Stimulated activated CD8-positive, alpha-beta memory T cell treated with anti-CD3 and anti-CD28 coated beads, Interleukin-12 subunit alpha, Interleukin-12 subunit beta, amount 100 ng/mL, for 24 hours (primary cell): ENCODE data around the gene MARCHF9.

Experiments used
- DNase-seq: peaks from one replicate; pipeline ENCODE4 v3.0.0-alpha.2; 2020; ENCODE audit errors: extremely low read depth

Gene MARCHF9

DNA sequence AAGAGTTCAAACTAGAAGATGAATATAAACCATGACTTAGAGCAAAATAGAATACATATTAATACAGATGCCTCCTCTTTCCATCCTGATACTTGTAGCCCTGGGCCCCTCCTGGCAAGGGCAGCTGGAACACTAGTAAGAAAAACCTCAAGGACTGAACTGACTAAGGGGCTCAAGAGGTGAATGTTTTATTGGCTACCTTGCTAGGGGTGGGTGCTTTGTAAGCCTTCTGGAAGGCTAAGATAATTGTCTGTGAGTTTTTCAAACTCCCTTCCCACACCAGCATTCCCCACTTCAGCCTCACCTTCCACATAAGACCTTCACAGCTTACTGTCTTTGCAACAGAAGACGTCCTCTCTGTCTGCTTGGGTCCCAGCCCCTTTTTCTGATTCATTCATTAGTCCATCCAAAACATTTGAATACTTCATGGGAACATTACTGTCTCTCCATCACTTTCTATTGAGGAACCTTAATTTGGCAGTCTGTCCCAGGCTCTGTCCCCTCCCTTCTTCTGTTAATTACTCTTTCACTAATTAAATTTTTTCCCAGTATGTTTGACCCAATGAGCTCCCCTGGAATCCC lies 1.1 kb upstream of the MARCHF9 start:
- DNase-seq, result no peak

DNA sequence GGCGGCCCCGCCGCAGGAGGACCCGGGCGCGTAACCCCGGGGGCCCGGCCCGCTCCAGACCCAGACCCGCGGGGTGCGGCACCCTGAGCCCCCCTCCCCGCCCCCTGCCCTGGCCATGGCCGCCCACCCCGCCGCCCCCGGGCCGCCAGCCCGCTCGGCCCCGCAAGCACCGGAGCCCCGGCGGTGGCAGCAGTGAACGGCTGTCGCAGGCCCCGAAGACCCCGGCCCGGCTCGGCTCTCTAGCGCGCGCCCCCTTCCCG lies 221 bp downstream of the MARCHF9 start:
- DNase-seq, result no peak

DNA sequence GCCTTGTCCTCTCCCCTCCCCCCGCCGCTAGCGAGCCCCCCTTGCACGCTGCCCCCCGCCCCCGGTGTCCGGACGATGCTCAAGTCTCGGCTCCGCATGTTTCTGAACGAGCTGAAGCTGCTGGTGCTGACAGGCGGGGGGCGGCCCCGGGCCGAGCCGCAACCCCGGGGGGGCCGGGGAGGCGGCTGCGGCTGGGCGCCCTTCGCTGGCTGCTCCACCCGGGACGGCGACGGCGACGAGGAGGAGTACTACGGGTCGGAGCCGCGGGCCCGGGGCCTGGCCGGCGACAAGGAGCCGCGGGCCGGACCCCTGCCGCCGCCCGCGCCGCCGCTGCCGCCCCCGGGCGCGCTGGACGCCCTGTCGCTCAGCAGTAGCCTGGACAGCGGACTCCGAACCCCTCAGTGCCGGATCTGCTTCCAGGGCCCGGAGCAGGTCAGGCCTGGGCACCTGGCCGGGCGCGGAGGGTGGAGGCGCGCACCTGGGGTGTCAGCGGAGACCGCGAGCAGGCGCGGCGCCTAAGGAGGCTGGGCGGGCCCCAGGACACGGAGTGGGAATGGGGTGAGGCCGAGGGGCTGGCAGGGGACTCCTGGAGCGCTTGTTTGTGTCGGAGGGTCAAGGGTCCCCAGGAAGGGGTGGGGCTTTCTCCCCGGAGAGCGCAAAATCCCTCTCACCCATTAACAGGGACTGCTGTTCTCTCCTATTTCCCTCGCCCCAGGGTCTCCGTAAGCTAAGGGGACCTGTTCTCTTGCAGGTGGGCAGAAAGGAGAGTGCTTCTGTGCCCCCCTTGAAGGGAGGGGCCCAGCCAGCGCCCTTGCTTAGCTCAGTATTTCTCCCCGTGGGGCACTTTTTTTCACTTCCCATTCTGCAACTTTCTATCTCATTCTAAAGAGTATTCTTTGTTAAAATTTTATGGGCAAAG lies 810 bp downstream of the MARCHF9 start:
- no peak for DNase-seq

DNA sequence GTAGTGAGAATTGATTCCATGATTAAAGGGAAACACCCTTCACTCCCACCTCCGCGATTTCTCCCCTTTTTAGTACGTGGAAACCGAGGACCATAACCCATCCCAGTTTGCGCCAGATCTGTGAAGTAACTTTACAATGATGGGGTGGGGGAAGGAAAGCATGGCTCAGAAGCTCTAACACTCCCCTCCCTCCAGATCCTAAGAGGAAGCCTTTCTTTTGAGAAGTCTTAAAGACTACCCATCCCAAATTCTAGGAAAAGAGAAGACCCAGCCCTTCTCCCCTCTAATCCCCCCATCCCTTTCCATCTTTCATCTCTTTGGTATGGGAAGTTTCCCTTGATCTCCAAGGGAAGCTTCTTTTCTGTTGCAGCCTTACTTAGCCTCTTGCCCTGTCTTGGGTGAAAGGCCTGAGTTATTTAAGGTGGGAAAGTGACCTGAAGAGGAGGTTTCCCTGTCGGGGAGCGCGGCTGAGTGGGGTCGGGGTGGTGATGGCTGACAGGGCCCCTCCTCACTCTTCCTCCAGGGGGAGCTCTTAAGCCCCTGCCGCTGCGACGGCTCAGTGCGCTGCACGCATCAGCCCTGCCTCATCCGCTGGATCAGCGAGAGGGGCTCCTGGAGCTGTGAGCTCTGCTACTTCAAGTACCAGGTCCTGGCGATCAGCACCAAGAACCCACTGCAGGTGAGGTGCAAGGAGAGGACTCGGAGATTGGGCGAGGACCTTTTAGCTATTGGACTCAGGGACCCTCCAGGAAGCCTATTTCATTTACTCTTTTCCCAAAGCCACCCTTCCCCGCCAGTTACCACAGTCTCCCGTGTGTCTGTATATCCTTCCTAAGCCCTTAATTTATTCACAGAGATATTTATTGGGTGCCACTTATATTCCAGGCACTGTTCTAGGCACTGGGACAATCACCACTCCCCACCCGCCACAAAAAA lies 1.8 kb downstream of the MARCHF9 start:
- DNase-seq, result no peak

DNA sequence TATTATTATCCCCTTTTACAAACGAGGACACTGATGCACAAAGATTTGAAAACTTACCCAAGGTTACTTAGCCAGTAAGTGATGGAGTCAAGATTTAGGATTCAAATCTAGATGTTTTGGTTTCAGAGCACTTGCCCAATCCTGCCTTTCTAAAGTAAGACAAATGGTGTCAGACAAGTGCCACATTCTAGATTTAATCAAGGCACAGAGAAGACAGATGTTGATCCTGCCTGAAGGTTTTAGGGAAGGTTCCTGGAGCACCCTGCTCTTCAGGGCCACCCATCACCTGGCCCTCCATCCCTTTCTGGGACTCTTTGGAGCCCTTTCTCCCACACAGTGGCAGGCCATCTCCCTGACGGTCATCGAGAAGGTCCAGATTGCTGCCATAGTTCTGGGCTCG lies 2.9 kb downstream of the MARCHF9 start:
- DNase-seq, result no peak

DNA sequence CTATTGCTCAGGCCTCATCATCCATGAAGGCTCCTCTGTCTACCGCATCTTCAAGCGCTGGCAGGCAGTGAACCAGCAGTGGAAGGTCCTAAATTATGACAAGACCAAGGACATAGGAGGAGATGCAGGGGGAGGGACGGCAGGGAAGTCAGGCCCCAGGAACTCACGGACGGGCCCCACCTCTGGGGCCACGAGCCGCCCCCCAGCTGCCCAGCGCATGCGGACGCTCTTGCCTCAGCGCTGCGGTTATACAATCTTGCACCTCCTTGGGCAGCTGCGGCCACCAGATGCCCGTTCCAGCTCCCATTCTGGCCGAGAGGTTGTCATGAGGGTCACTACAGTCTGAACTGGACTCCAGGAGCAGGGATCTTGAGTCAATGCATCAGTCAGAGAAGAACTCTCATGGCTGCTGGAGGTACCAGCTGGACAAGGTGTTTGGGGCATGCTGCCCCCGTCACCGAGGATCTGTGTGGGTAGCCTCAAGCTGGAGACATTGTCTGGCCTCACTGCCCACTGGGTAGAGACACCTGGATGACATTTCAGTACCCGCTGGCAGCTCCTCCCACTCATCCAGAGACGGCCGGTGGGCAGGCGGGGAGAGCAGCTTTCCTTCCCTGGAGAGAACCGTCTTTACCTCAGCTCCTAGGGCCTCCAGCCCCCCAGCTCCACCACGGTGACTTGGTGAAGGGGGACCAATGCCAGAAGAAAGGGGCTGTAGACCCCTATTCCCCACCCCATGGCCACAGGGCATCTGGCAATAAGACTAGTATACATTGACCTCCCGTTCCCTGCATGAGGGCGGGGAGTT lies 3.9 kb downstream of the MARCHF9 start:
- no peak for DNase-seq

DNA sequence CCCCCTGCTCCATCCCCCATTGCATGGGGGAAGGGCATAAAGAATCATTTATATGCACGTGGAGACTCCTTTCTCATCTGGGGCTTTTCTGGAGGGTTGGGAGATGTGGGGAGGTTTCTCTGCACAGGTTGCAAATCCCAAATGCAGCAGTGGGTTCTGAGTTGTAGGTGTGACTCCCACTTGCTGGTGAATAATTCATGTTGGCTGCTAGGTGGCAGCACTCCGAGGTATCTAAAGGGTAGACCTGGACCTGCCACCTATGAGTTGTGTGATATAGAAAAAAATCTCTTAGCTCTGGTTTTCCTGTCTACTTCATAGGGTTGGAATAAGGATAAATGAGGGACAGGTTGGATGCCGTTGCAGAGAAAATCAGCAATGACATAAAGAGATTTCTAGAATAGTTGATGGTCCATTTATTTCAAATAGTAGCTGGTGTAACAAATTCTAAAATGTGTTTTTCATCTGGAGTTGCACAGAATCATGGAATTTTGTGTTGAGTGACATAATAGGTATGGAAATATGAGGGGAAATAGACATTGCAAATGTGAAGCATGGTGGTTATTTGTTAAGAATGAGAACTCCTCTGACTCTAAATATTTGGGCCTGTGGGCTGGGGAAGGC lies 4.6 kb downstream of the MARCHF9 start:
- no peak for DNase-seq

DNA sequence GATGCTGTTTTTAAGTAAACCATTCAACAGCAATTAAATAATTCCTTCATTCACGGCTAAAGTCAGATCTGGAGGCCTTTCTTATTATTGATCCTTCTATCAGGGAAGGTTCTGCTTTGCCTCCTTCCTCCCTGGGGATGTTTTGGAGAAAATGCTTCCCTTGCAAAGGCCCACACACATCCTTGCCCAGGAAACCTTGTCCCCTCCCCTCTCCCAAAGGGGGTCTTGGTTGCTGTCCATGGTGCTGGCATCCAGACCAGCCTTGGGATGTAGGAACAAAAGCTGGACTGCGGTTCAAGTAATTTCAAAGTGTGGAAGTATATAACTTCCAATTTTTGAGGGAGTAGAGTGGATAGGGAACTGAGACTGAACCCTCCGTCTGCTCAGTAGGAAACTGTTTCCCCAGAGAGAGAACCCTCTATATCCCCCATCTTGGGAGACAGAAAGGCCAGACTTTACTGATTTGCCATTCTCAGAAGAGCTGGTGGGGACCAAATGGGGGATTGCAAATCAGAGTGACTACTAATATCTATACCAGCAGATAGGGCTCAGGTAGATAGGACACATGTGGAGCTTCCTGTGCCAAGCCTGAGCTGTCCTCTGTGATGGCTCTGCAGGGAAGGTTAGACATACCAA lies 5.6 kb downstream of the MARCHF9 start:
- no peak for DNase-seq

DNA sequence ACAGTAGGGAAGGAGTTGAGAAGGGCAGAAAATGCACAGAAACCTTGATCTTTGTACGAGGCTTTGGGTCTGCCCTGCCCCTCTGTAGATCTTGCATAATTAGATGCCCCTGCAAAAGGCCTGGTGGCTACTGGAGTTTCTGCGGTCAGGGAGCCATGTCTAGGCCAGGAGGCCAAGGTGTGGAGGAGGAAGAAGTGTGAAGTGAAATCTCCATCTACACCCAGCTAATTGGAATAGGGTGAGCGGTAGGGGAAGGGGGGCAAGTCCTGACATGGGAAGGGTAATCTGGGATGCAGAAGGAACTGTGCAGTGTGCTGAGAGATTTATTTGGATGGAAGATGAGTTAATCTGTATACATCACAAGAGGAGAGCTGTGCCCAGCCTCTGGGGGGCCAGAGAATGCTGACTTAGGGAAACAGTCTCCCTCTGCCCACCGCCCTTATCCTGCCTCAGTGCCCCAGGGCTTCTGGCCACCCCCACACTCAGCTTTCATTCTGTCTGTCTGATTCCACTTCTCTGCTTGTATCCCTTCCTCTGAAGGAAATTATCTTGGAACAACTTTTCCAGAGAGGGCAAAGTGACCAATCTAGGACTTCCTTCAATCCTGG lies 6.6 kb downstream of the MARCHF9 start:
- DNase-seq, result no peak

DNA sequence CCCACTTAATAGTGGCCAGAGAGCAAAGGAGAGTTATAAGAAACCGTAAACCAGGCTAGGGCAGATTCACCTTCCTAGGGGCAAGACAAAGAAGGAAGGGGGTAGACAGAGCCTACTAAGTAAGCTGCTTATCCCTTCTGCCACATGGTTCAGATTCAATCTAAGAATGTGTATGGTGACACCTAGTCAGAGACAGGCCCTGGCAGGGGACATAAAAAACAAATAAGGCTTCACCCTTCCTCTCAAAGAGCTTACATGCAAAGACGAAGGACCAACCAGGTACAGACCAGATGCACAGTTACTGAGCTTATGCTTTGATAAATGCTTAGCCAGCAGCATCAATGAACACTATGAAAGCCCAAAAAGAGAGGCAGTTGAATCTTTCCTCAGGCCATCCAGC lies 7.6 kb downstream of the MARCHF9 start:
- no peak for DNase-seq

DNA sequence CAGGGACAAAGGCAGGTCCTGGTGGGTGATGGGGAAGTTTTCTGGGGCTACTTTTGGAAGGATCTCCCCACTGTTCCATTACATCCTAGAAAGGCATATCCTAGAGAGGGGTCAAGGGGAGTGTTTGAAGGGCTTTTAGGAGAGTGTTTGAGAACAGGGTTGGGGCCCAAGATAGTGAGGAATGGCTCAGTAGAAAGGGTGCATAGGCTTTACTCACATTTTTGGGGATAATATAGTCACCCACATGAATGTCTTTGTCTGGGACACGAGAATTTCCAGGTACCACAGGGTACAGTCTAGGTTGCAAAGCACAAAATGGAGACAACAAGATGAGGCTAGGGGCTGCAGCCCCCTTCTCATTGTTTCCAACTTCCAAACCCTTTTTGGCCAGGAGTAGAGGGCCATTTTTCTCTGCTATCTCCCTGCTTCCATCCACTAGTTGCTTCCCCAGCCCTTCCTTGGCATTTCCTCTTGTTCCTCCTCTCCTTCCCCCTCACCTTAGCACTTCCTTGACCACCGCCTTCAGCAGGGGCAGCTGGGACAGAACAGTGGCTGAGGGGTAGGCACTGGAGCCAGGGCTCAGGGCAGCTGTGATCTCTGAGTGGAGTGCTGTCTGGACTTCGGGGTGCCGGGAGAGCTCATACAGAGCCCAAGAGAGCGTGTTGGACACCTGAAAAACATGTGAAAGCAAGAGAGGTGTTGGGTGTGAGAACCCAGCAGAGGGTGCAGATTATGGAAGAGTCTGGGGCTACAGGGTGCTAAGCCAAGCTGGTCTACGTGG lies 9.2 kb downstream of the MARCHF9 start:
- no peak for DNase-seq

DNA sequence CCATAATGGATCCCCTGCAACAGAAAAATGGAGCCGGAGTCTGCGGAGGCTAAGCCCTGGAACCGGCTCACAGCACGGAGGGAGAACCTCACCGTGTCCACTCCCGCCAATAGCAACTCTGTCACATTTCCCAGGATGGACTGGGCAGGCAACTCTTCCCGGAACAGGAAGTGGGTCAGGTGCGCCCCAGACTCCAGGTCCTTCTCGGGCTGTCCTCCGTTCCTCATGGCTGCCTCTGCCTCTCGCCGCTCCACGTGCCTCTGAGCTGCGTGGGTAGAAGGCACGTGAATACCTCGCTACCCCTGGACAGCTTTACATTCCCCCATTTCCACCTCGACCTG lies 9.7 kb downstream of the MARCHF9 start:
- DNase-seq, result no peak

DNA sequence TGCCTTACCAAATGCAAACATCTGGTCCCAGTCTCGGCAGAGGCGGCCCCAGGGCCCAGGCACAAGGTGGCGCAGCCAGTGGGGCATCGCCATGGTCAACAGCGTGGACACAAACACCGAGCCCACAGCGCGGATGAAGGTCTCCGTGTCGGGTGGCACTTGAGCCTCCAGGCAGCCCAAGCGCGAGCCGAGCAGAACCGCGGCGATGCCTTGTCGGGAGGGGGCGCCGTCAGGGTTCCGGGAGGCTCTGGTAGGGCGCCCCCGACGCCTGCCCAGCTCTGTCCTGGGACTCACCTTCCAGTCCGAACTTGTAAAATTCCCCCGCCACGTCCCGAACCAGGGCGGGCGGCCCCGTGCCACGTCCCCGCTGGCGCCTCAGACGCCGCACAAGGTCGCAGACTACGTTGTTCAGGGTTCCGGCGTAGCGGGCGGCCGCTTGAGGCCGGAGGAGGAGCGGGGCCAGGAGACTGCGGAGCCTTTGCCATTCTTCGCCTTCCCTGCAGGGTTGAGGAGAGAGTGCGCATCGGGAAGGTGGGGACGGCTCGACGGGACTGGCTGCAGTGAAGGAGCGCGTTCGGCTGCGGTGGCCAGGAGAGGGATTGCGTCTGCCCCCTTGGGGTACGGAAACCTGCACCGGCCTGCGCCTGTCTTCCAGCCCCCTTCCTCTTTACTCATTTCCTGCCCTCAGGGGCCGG lies 10.2 kb downstream of the MARCHF9 start:
- no peak for DNase-seq

DNA sequence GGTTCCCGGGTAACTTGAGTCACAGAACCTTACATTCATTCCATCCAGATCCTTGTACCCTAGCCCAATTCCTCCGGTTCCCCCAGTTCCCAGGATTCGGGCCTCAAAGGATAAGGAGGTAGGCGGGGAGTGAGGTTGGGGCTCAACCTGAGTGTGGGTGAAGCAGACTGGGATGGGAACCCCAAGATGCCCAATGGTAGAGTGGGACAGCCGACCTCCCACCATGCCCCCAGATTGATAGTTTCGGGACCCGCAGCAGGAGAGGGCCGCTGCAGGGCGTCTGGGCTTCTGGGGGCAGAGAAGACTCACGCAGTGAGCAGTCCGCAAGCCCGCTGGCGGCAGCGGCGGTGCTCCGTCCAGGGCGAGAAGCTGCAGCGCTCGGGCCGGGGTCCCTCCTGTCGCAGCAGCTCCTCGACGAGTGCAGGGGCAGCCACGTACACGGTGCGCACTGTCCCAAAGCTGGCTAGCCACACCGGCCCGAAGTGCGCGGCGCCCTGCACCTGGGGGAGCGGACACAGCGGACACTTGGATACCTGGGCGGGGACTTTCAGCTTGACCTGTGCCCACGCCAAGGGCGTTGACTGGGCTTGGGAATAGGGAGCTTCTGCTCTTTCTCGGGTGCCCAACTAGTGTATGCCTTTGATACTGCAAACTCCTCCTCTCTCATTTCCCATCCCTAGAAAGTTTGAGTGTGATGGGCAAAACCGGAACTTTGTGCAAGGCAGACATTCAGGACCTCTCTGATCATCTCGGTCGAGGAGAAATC lies 11.0 kb downstream of the MARCHF9 start:
- no peak for DNase-seq

DNA sequence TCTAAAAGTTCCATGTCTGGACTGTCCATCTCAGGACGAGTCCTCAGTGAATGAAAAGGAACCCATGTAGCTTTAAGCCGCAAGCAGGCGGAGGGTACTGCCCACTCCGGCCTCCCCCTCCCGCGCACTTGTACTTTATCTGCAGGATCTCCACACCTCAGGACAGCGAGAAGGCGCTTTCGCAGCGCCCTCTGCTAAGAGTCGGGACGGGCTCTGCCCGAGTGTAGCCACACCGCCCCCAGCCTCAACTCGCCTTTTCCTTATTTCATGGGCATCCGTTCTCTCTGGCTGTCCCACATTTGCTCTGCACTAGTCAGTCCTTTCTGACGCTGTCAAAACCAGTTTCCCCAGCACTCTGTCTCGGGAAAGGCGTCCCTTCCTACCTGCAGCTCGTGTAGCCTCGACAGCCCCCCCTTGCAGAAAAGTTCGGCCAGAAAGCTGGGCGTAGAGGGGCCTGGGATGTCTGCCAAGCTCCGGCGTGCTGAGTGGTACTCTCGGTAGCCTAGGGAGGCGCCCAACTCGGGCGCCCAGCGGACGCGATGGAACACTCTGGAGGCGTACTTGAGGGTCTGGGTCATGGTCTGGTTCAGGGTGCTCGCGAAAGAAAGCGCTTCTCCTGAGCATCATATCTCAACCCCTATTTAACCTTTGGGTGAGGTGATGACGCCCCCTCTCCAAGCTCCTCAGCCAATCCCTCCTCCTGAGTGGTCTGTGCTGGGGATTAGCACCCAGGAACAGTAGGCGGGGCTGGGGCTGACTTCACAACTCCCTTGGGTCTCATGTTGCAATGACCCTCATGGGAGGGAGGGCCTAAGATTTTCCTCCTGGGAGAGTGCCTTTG lies 11.8 kb downstream of the MARCHF9 start, which contains the start of gene CYP27B1:
CYP27B1 (minus strand) TSS at position 615 of the 841 bp plus-strand sequence; CDS start at position 578, 37 bp downstream.
- no peak for DNase-seq

DNA sequence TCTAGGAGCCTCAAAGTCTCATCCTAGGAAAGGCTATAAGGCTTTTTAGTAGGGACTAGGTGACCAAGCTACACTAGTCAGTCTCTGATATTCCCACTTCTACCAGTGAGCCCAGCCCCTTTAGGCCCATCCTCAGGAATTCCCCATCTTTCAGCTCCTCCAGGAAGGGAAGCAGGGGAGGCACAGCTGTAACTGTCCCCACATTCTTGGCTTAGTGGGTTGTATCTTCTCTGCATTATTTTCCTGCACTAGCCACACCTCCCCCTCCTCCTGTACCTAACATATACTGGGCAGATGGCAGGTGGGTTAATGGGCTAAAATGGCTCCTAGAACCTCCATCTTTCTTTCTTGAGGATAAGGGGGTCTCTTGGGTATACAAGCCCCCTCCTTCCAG lies 12.4 kb downstream of the MARCHF9 start:
- DNase-seq, result no peak

DNA sequence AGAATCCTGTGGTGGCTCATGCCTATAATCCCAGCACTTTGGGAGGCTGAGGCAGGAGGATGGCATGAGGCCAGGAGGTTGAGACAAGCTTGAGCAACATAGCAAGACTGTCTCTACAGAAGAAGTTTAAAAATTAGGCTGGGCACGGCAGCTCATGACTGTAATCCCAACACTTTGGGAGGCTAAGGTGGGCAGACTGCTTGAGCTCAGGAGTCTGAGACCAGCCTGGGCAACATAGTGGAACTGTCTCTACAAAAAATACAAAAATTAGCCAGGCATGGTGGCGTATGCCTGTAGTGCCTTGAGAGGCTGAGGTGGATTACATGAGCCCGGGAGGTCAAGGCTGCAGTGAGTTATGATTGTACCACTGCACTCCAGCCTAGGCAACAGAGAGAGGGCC lies 13.0 kb downstream of the MARCHF9 start:
- no peak for DNase-seq
